Measurements from ENCODE around the gene AKR1C1.

DNA sequence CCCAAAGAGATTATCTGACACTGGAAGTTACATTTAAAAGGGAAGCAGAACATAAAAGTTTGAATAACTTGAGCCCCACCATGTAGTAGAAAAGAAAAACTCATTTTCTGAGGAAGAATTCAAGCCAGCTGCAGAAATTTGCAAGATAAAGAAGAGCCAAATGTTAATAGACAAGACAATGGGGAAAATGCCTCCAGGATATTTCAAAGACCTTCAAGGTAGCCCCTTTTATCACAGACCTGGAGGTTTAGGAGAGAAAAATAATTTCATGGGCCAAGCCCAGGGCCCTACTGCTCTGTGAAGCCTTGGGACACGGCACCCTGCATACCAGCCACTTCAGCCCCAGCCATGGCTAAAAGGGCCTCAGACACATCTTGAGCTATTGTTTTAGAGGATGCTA lies 18.4 kb upstream of the AKR1C1 start:
- TF ChIP-seq, protein P1, sequence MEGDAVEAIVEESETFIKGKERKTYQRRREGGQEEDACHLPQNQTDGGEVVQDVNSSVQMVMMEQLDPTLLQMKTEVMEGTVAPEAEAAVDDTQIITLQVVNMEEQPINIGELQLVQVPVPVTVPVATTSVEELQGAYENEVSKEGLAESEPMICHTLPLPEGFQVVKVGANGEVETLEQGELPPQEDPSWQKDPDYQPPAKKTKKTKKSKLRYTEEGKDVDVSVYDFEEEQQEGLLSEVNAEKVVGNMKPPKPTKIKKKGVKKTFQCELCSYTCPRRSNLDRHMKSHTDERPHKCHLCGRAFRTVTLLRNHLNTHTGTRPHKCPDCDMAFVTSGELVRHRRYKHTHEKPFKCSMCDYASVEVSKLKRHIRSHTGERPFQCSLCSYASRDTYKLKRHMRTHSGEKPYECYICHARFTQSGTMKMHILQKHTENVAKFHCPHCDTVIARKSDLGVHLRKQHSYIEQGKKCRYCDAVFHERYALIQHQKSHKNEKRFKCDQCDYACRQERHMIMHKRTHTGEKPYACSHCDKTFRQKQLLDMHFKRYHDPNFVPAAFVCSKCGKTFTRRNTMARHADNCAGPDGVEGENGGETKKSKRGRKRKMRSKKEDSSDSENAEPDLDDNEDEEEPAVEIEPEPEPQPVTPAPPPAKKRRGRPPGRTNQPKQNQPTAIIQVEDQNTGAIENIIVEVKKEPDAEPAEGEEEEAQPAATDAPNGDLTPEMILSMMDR (IDR thresholded peaks at IDR 0.05), result no peak
- TF ChIP-seq POLR2A (IDR thresholded peaks at IDR 0.05) (no peak), POLR2AphosphoS5 (IDR thresholded peaks at IDR 0.05) (no peak)

Data from prostate gland (tissue), 2 donors.